ENCODE data around the gene BBS9.

DNA sequence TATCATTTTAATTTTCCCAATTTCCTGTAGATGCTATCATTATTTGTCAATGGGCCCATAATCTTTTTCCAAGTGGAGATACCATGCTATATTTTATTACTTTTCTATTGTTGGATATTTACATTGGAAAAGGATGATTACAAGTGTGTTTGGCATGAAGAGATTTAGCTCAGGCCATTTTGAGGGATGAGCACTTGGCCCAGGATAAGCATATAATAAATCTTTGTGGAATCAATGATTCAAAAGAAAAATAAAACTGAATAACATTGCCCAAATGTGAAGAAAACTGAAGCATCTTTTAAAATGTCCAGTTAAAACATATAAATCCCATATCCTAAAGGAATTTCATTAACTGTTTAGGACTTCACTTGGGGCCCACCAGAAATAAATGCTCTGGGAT lies 515.1 kb downstream of the BBS9 start:
- TF ChIP-seq, protein P1, sequence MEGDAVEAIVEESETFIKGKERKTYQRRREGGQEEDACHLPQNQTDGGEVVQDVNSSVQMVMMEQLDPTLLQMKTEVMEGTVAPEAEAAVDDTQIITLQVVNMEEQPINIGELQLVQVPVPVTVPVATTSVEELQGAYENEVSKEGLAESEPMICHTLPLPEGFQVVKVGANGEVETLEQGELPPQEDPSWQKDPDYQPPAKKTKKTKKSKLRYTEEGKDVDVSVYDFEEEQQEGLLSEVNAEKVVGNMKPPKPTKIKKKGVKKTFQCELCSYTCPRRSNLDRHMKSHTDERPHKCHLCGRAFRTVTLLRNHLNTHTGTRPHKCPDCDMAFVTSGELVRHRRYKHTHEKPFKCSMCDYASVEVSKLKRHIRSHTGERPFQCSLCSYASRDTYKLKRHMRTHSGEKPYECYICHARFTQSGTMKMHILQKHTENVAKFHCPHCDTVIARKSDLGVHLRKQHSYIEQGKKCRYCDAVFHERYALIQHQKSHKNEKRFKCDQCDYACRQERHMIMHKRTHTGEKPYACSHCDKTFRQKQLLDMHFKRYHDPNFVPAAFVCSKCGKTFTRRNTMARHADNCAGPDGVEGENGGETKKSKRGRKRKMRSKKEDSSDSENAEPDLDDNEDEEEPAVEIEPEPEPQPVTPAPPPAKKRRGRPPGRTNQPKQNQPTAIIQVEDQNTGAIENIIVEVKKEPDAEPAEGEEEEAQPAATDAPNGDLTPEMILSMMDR (IDR thresholded peaks at IDR 0.05) = no peak
- no peak for TF ChIP-seq POLR2A (IDR thresholded peaks at IDR 0.05)

All from testis (tissue), 2 donors.